Erythroblast (primary cell): ENCODE results near the gene ZNF398.
"Not testable (repeated sequence)": the region's sequence is repeated elsewhere in the genome, so short reads cannot be mapped to it uniquely, and the experiment has no call there.

Experiments
- GATA1 ChIP-seq: IDR thresholded peaks from 2 replicates; pipeline ENCODE4 v1.6.1; 2011; ENCODE audit warnings: low read depth, mild to moderate bottlenecking, control low read depth, low read length, moderate library complexity
- POLR2A ChIP-seq: IDR thresholded peaks from 2 replicates; pipeline ENCODE4 v1.6.1; 2011; ENCODE audit warnings: mild to moderate bottlenecking, low read length

DNA sequence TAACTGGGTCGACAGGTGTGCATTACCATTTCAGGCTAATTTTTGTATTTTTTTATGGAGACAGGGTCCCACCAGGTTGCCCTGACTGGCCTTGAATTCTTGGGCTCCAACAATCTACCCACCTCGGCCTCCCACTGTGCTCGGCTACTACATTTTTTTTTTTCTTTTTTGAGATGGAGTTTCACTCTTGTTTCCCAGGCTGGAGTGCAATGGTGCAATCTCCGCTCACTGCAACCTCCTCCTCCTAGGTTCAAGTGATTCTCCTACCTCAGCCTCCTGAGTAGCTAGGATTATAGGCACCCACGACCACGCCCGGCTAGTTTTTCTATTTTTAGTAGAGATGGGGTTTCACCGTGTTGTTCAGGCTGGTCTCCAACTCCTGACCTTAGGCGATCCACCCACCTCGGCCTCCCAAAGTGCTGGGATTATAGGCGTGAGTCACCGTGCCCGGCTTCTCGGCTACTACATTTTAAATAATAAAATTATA, 2.8 kb upstream of the ZNF398 start:
- not testable (repeated sequence) for TF ChIP-seq POLR2A, GATA1
